HCT116 (cell line): ENCODE data around the gene SPATA20. TPM values are rescaled to one million over a fixed set of nuclear protein-coding genes. Genes with fewer than 3 reads are reported as not detected.

Experiments
- ATAC-seq: fragments of 200-7000 bp; cut with Tn5 transposase; 2 replicates; pipeline ENCODE4 v1.9.1; 2020; ENCODE audit warnings: mild to moderate bottlenecking, moderate library complexity
- BruUV-seq: library from RNA; stranded (reverse); fragments of 400-500 nt; replicated peaks from 2 replicates; lab custom pipeline; 2021; lab: Mats Ljungman, UMichigan
- CTCF ChIA-PET: fragments of 300-600 bp; sonication (Branson Sonifier 250); formaldehyde crosslinking; loops from one replicate; lab custom pipeline; 2021; ENCODE audit warnings: antibody characterized with exemption; lab: Charles Lee
- POLR2A ChIA-PET: fragments of 300-600, 350-600 bp; sonication (Branson Sonifier 250); formaldehyde crosslinking; loops from one replicate; lab custom pipeline; 2021; ENCODE audit warnings: antibody characterized with exemption; lab: Charles Lee
- RAD21 ChIA-PET, 2 experiments: fragments of 300-600 bp; sonication (Branson Sonifier 250); formaldehyde crosslinking; loops; one replicate each; lab custom pipeline; 2023; ENCODE audit warnings: low total read pairs in 2 of 2; ENCODE audit not compliant: uncharacterized antibody in 2 of 2, unreplicated experiment in 2 of 2, low non-redundant PET in 1 of 2; lab: Charles Lee
- DNase-seq: peaks from one replicate; pipeline ENCODE4 v3.0.0-alpha.2; 2010; ENCODE audit warnings: low read depth, low spot score
- H2AFZ ChIP-seq: fragments of 200-600 bp; shearing (Covaris generic), sonication (generic); 2 replicates; pipeline ENCODE4 v1.6.1; 2017; ENCODE audit warnings: low read depth, mixed run types, mixed read lengths, antibody characterized with exemption, low read length; ENCODE audit not compliant: poor library complexity, severe bottlenecking
- H3K27ac ChIP-seq: 2 replicates; pipeline ENCODE4 v1.5.1; 2012; ENCODE audit warnings: low read depth, low read length
- H3K27me3 ChIP-seq: fragments of 200-600 bp; sonication (generic); 2 replicates; pipeline ENCODE4 v1.6.1; 2016; ENCODE audit warnings: mixed run types, low read length, mixed read lengths; ENCODE audit not compliant: insufficient read depth
- H3K36me3 ChIP-seq, 2 experiments: fragments of 200-500 bp in 1 of 2; fragments of 200-600 bp in 1 of 2; sonication (Bioruptor generic) in 1 of 2; sonication (generic) in 1 of 2; 2 replicates each; pipeline versions ENCODE4 v1.5.1 to v1.6.1; 2014 to 2016; ENCODE audit warnings: low read length in 2 of 2, inconsistent platforms in 1 of 2, mixed read lengths in 1 of 2, mixed run types in 1 of 2; ENCODE audit not compliant: insufficient read depth in 2 of 2, control insufficient read depth in 1 of 2
- H3K4me1 ChIP-seq, 2 experiments: fragments of 200-600 bp in 1 of 2; sonication (generic) in 1 of 2; 2 replicates each; pipeline versions ENCODE4 v1.5.1 to v1.6.1; 2012 to 2017; ENCODE audit warnings: low read length in 2 of 2, inconsistent platforms in 1 of 2, mild to moderate bottlenecking in 1 of 2, mixed read lengths in 1 of 2, mixed run types in 1 of 2, moderate library complexity in 1 of 2; ENCODE audit not compliant: insufficient read depth in 2 of 2, control insufficient read depth in 1 of 2
- H3K4me2 ChIP-seq: fragments of 200-600 bp; sonication (generic); 2 replicates; pipeline ENCODE4 v1.6.1; 2017; ENCODE audit warnings: mixed run types, low read length, mixed read lengths
- H3K4me3 ChIP-seq, 2 experiments: fragments of 200-600 bp in 1 of 2; sonication (generic) in 1 of 2; replicated peaks in 1 of 2; 2 replicates each; pipeline ENCODE4 v1.5.1; 2011 to 2016; ENCODE audit warnings: low read length in 2 of 2, control low read depth in 1 of 2, low read depth in 1 of 2, mild to moderate bottlenecking in 1 of 2, mixed read lengths in 1 of 2, mixed run types in 1 of 2
- H3K79me2 ChIP-seq: fragments of 200-600 bp; sonication (generic); 2 replicates; pipeline ENCODE4 v1.6.1; 2017; ENCODE audit warnings: mild to moderate bottlenecking, mixed run types, low read length, moderate library complexity, mixed read lengths; ENCODE audit not compliant: insufficient read depth
- H3K9ac ChIP-seq: fragments of 200-600 bp; sonication (generic); 2 replicates; pipeline ENCODE4 v1.6.1; 2016; ENCODE audit warnings: low read length, mixed read lengths
- H3K9me2 ChIP-seq: fragments of 200-600 bp; sonication (generic), shearing (Covaris generic); 2 replicates; pipeline ENCODE4 v1.6.1; 2017; ENCODE audit warnings: mixed run types, mild to moderate bottlenecking, moderate library complexity; ENCODE audit not compliant: insufficient read depth
- H3K9me3 ChIP-seq, 2 experiments: fragments of 200-500 bp in 1 of 2; fragments of 200-600 bp in 1 of 2; sonication (Bioruptor generic) in 1 of 2; sonication (generic) in 1 of 2; 2 replicates each; pipeline ENCODE4 v1.6.1; 2014 to 2017; ENCODE audit warnings: low read length in 2 of 2, mixed read lengths in 2 of 2, inconsistent platforms in 1 of 2, low read depth in 1 of 2, mild to moderate bottlenecking in 1 of 2, mixed run types in 1 of 2, moderate library complexity in 1 of 2; ENCODE audit not compliant: control insufficient read depth in 1 of 2, insufficient read depth in 1 of 2
- H4K20me1 ChIP-seq: fragments of 200-600 bp; sonication (generic), shearing (Covaris generic); 2 replicates; pipeline ENCODE4 v1.6.1; 2017; ENCODE audit warnings: mixed run types, mild to moderate bottlenecking, moderate library complexity; ENCODE audit not compliant: insufficient read depth
- EGR1 ChIP-seq: IDR thresholded peaks from 2 replicates; pipeline ENCODE4 v1.6.1; 2012; ENCODE audit warnings: low read depth
- ELF1 ChIP-seq: IDR thresholded peaks from 2 replicates; pipeline ENCODE4 v1.6.1; 2012; ENCODE audit warnings: low read depth, borderline replicate concordance
- EZH2 ChIP-seq: fragments of 200-600 bp; sonication (generic); IDR thresholded peaks from 2 replicates; pipeline ENCODE4 v1.6.1; 2017; ENCODE audit warnings: antibody characterized with exemption, mixed run types
- EZH2phosphoT487 ChIP-seq: fragments of 200-600 bp; IDR thresholded peaks from 2 replicates; pipeline ENCODE4 v1.6.1; 2018; ENCODE audit warnings: antibody characterized with exemption, borderline replicate concordance
- JUND ChIP-seq: IDR thresholded peaks from 2 replicates; pipeline ENCODE4 v1.6.1; 2012
- MAX ChIP-seq: IDR thresholded peaks from 2 replicates; pipeline ENCODE4 v1.6.1; 2012
- POLR2A ChIP-seq: IDR thresholded peaks from 2 replicates; pipeline ENCODE4 v1.7.0; 2011; ENCODE audit warnings: borderline replicate concordance; ENCODE audit not compliant: insufficient read depth, insufficient read length; ENCODE audit errors: extremely low read depth
- POLR2AphosphoS5 ChIP-seq: IDR thresholded peaks from 2 replicates; pipeline ENCODE4 v1.6.1; 2011; ENCODE audit warnings: mild to moderate bottlenecking, low read depth, low read length, moderate library complexity
- RAD21 ChIP-seq: IDR thresholded peaks from 2 replicates; pipeline ENCODE4 v1.6.1; 2012; ENCODE audit warnings: low read depth, mild to moderate bottlenecking
- REST ChIP-seq: IDR thresholded peaks from 2 replicates; pipeline ENCODE4 v1.6.1; 2012; ENCODE audit warnings: low read depth
- SIN3A ChIP-seq: IDR thresholded peaks from 2 replicates; pipeline ENCODE4 v1.6.1; 2012; ENCODE audit warnings: low read depth
- SRF ChIP-seq: IDR thresholded peaks from 2 replicates; pipeline ENCODE4 v1.6.1; 2012; ENCODE audit warnings: low read depth
- TCF7L2 ChIP-seq: IDR thresholded peaks from 2 replicates; pipeline ENCODE4 v1.7.0; 2011; ENCODE audit warnings: borderline replicate concordance, inconsistent platforms; ENCODE audit not compliant: insufficient read depth, insufficient read length; ENCODE audit errors: extremely low read depth
- YY1 ChIP-seq: IDR thresholded peaks from 2 replicates; pipeline ENCODE4 v1.6.1; 2011; ENCODE audit warnings: low read length, low read depth, moderate library complexity, mild to moderate bottlenecking; ENCODE audit not compliant: insufficient replicate concordance; ENCODE audit errors: extremely low read depth
- ZNF274 ChIP-seq: fragments of 200-500 bp; sonication (Bioruptor generic); IDR thresholded peaks from 2 replicates; pipeline ENCODE4 v1.6.1; 2014; ENCODE audit warnings: mild to moderate bottlenecking, low read depth, low read length, inconsistent platforms
- intact Hi-C: fragments of 100-400 bp; cut with micrococcal nuclease; formaldehyde crosslinking; loops from 2 replicates; pipeline ENCODE4 v1.10.0; 2022
- total RNA-seq: library from RNA; stranded (reverse); gene quantifications from one replicate; pipeline ENCODE4 v1.2.1, GENCODE V29; 2021; ENCODE audit not compliant: unreplicated experiment

Gene SPATA20
- total RNA-seq, 1 experiment from 2014 or later, result 57.5 TPM

DNA sequence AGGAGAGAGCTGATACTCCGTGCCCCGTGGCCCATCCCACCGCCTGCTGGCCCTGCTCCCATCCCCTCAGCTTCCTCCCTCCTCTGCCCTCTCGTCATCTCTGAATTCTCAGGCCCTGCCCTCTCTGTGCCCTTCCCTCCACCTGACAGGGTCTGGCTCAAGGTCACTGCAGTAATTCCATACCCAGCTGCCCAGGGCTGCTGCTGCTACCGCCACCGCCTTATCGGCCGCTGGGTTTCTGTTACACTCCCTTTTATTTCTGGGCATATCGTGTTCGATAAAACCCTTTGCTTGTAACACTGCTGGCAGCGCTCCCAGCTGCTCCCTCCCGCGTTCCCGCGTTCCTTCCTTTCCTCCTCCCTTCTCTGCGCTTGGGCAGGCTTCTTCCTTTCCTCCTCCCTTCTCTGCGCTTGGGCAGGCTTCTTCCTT, 13.2 kb upstream of the SPATA20 start:
- no peaks in the 10 kb centered on the region for H3K27me3 ChIP-seq
- no peak for TF ChIP-seq EZH2
- TF ChIP-seq POLR2A, result peak; percentile 21
- TF ChIP-seq, all 23 proteins: peak for 1
- DNase-seq (no peak), ATAC-seq (peak; percentile 46)
- Histone ChIP-seq H3K9ac (peak overlapping the region; percentile 78), H3K36me3 (no peaks in the 10 kb centered on the region; a peak in 1 of 4 replicates), H3K79me2 (no peaks in the 10 kb centered on the region; the same call in 1 of the 2 replicates), H2AFZ (peak overlapping the region; percentile 40), H3K4me1 (peaks cover 39 to 48% of the 10 kb centered on the region in 2 experiments), H3K9me2 (no peaks in the 10 kb centered on the region), H3K4me2 (peak overlapping the region; percentile 99), H3K9me3 (no peaks in the 10 kb centered on the region), H3K4me3 (peak overlapping the region; percentile 45 to 75), H3K27ac (peak overlapping the region; percentile 73), H4K20me1 (no peaks in the 10 kb centered on the region)
- intact Hi-C loops, result loop anchor here (2.0 kb wide), 1 partner anchor 51 kb away; no protein-coding TSS in a partner anchor
- CTCF ChIA-PET, result interaction anchor here (0.8 to 2.3 kb wide), 4 partner anchors 31 to 153 kb away, joined by 3 to 6 read pairs (median 4); no protein-coding TSS in a partner anchor
- no TSS peak for BruUV-seq
- RAD21 ChIA-PET, result no interaction called here
- POLR2A ChIA-PET, result interaction anchor here (0.7 to 1.3 kb wide), 2 partner anchors 8 to 9 kb away, joined by 3 read pairs; no protein-coding TSS in a partner anchor

GRCh38 chr17:50534222-50534978, 12.6 kb upstream of the SPATA20 start:
- Histone ChIP-seq H4K20me1 (no peaks in the 10 kb centered on the region), H3K9me2 (no peaks in the 10 kb centered on the region), H3K4me2 (peak overlapping the region; percentile 99), H3K36me3 (no peaks in the 10 kb centered on the region; a peak in 1 of 4 replicates), H3K27ac (peak overlapping the region; percentile 73), H3K4me1 (peaks cover 39 to 50% of the 10 kb centered on the region in 2 experiments), H3K79me2 (no peaks in the 10 kb centered on the region; the same call in 1 of the 2 replicates), H3K9me3 (no peaks in the 10 kb centered on the region), H2AFZ (peak overlapping the region; percentile 40), H3K9ac (peak overlapping the region; percentile 78), H3K27me3 (no peaks in the 10 kb centered on the region), H3K4me3 (peak overlapping the region; percentile 45 to 75)
- ChIA-PET POLR2A (interaction anchor here (1.3 kb wide), 1 partner anchor 7 kb away, joined by 3 read pairs; no protein-coding TSS in a partner anchor), RAD21 (no interaction called here), CTCF (interaction anchor here (1.0 kb wide), 1 partner anchor 32 kb away, joined by 4 read pairs; no protein-coding TSS in a partner anchor)
- BruUV-seq, result no TSS peak
- intact Hi-C loops, result loop anchor here (2.0 kb wide), 1 partner anchor 52 kb away; no protein-coding TSS in a partner anchor
- ATAC-seq (peak; percentile 88), DNase-seq (peak; percentile 55)
- TF ChIP-seq YY1 (peak; percentile 70), REST (no peak), MAX (no peak), TCF7L2 (no peak), SIN3A (no peak), RAD21 (no peak), EZH2 (no peak), EGR1 (no peak), POLR2AphosphoS5 (peak; percentile 90), SRF (no peak), ZNF274 (no peak), EZH2phosphoT487 (no peak), JUND (no peak), ELF1 (no peak), POLR2A (peak; percentile 23)
